SK-N-MC (cell line): ENCODE measurements around the gene ATG16L2.

Source experiments
- EZH2 ChIP-seq: fragments of 200-600 bp; sonication (generic); IDR thresholded peaks from one replicate; pipeline ENCODE4 v1.6.1; 2017; ENCODE audit warnings: antibody characterized with exemption
- POLR2AphosphoS5 ChIP-seq: IDR thresholded peaks from 2 replicates; pipeline ENCODE4 v1.6.1; 2012; ENCODE audit warnings: mild to moderate bottlenecking, low read depth, low read length, borderline replicate concordance

GRCh38 chr11:72844356-72844755, 30.1 kb downstream of the ATG16L2 start:
- TF ChIP-seq POLR2AphosphoS5 (no peak), EZH2 (no peak)
